T-cell (primary cell): ENCODE results near the gene CYP3A5. TPM values are rescaled to one million over a fixed set of nuclear protein-coding genes. Genes with fewer than 3 reads are reported as not detected.

Experiments used
- ATAC-seq, 4 experiments: fragments of 200-7000 bp in 3 of 4; fragments of 150-1000 bp in 1 of 4; cut with Tn5 transposase; replicated peaks in 1 of 4; 1 replicate in 3 of 4; 2 replicates in 1 of 4; pipeline ENCODE4 v1.10.0; 2021; ENCODE audit warnings: moderate library complexity in 3 of 4, mild to moderate bottlenecking in 2 of 4, moderate number of reproducible peaks in 1 of 4
- CTCF ChIA-PET, 2 donors: fragments of 300-600 bp; sonication (Branson Sonifier 250); formaldehyde crosslinking; loops; one replicate each; lab custom pipeline; 2022; ENCODE audit warnings: antibody characterized with exemption in 2 of 2; lab: Charles Lee
- POLR2A ChIA-PET, 2 donors: fragments of 300-600 bp; sonication (Branson Sonifier 250); formaldehyde crosslinking; loops; one replicate each; lab custom pipeline; 2022; ENCODE audit warnings: antibody characterized with exemption in 2 of 2; lab: Charles Lee
- DNase-seq, 35 experiments: peaks; one replicate each; pipeline versions ENCODE4 v3.0.0 to v3.0.0-alpha.2; 2013 to 2023
- H3K27ac ChIP-seq: one replicate; pipeline ENCODE4 v1.5.1; 2013; ENCODE audit warnings: low read length
- H3K27me3 ChIP-seq, 2 experiments: replicated peaks in 1 of 2; 1 replicate in 1 of 2; 2 replicates in 1 of 2; pipeline versions ENCODE4 v1.6.1 to v1.7.0; 2013; ENCODE audit warnings: low read length in 1 of 2, mixed read lengths in 1 of 2; ENCODE audit not compliant: control insufficient read depth in 2 of 2, insufficient read depth in 2 of 2; ENCODE audit errors: extremely low read depth in 1 of 2
- H3K36me3 ChIP-seq, 2 donors: 1 replicate in 1 of 2; 2 replicates in 1 of 2; pipeline versions ENCODE4 v1.6.1 to v1.7.0; 2013; ENCODE audit warnings: low read length in 1 of 2; ENCODE audit not compliant: control insufficient read depth in 2 of 2, insufficient read depth in 1 of 2; ENCODE audit errors: extremely low read depth in 1 of 2
- H3K4me1 ChIP-seq, 2 experiments: 1 replicate in 1 of 2; 2 replicates in 1 of 2; pipeline versions ENCODE4 v1.6.1 to v1.7.0; 2013; ENCODE audit warnings: low read length in 2 of 2, mixed read lengths in 1 of 2; ENCODE audit not compliant: insufficient read depth in 2 of 2, control insufficient read depth in 1 of 2; ENCODE audit errors: extremely low read depth in 1 of 2
- H3K4me3 ChIP-seq, 2 donors: 1 replicate in 1 of 2; 2 replicates in 1 of 2; pipeline versions ENCODE4 v1.5.1 to v1.7.0; 2013; ENCODE audit warnings: mild to moderate bottlenecking in 2 of 2, low read length in 1 of 2, moderate library complexity in 1 of 2; ENCODE audit not compliant: control insufficient read depth in 1 of 2; ENCODE audit errors: extremely low read depth in 1 of 2
- H3K9me3 ChIP-seq: 2 replicates; pipeline ENCODE4 v1.7.0; 2013
- H3K27ac Mint-ChIP-seq, 2 donors: one replicate each; pipeline ENCODE4 v1.8.0; 2020 to 2021; ENCODE audit warnings: mild to moderate bottlenecking in 2 of 2, mixed read lengths in 2 of 2
- H3K27me3 Mint-ChIP-seq, 2 donors: one replicate each; pipeline ENCODE4 v1.8.0; 2021 to 2022; ENCODE audit warnings: mixed read lengths in 2 of 2
- H3K36me3 Mint-ChIP-seq: one replicate; pipeline ENCODE4 v1.8.0; 2021; ENCODE audit warnings: mixed read lengths
- H3K4me1 Mint-ChIP-seq, 3 donors: one replicate each; pipeline ENCODE4 v1.8.0; 2020 to 2022; ENCODE audit warnings: mixed read lengths in 3 of 3, mild to moderate bottlenecking in 1 of 3
- H3K4me3 Mint-ChIP-seq, 3 donors: one replicate each; pipeline ENCODE4 v1.8.0; 2020 to 2022; ENCODE audit warnings: mild to moderate bottlenecking in 3 of 3, mixed read lengths in 3 of 3, moderate library complexity in 3 of 3
- H3K9me3 Mint-ChIP-seq, 3 donors: one replicate each; pipeline ENCODE4 v1.8.0; 2020 to 2022; ENCODE audit warnings: mixed read lengths in 3 of 3
- WGBS: methylation state at CpG from one replicate; pipeline ENCODE4 v1.1.5; 2013; ENCODE audit warnings: missing lambda C conversion rate; ENCODE audit not compliant: insufficient coverage; 5-methylcytosine and 5-hydroxymethylcytosine counted together
- total RNA-seq, 35 experiments: library from RNA in 6 of 35; stranded (reverse) in 6 of 35; fragments of 120-200 nt in 1 of 35; gene quantifications; one replicate each; pipeline versions ENCODE4 v1.2.1 to v1.2.4 and lab custom pipeline; 2013 to 2026

The CYP3A5 gene
- total RNA-seq, 5 donors from 2014 or later (not counting 1 experiment from before 2014, with no cell fraction given) = 0.22 to 0.58 (median 0.46) TPM; not detected in 2

- Mint-ChIP-seq H3K4me3 (no peak overlapping the region), H3K9me3 (peaks cover 0 to 4% (median 0%) of the 10 kb centered on the region in 3 donors), H3K4me1 (peaks cover 3 to 6% (median 5%) of the 10 kb centered on the region in 3 donors), H3K36me3 (peaks cover 43% of the 10 kb centered on the region), H3K27me3 (no peaks in the 10 kb centered on the region), H3K27ac (no peak overlapping the region)
- no peaks in the 10 kb centered on the region for H3K36me3 ChIP-seq
- H3K4me1 ChIP-seq = no peaks in the 10 kb centered on the region
- ChIA-PET CTCF (no interaction called here), POLR2A (no interaction called here)
- H3K27me3 ChIP-seq = no peaks in the 10 kb centered on the region
- no peaks in the 10 kb centered on the region for H3K9me3 ChIP-seq
- 100% methylated on average over 1 of the region's 2 CpGs for WGBS
- no peak overlapping the region for H3K4me3 ChIP-seq
- no peak for DNase-seq
- no peak overlapping the region for H3K27ac ChIP-seq
- no peak for ATAC-seq
These were observed 28.5 kb downstream of the CYP3A5 start for GRCh38 chr7:99651290-99651689.

GRCh38 chr7:99648843-99649242 is 31.0 kb downstream of the CYP3A5 start:
- Mint-ChIP-seq H3K36me3 (peaks cover 52% of the 10 kb centered on the region), H3K4me3 (no peak overlapping the region), H3K4me1 (peaks cover 0 to 5% (median 0%) of the 10 kb centered on the region in 3 donors), H3K27ac (no peak overlapping the region), H3K27me3 (no peaks in the 10 kb centered on the region), H3K9me3 (no peaks in the 10 kb centered on the region)
- H3K4me1 ChIP-seq = no peaks in the 10 kb centered on the region
- no peaks in the 10 kb centered on the region for H3K36me3 ChIP-seq
- ATAC-seq (no peak), DNase-seq (no peak)
- WGBS = no CpG with 5 or more reads among the region's 2 CpGs
- H3K9me3 ChIP-seq = no peaks in the 10 kb centered on the region
- H3K27me3 ChIP-seq = no peaks in the 10 kb centered on the region
- H3K27ac ChIP-seq = no peak overlapping the region
- ChIA-PET POLR2A (no interaction called here), CTCF (interaction anchor here in 1 of 2 donors (0.7 kb wide), 1 partner anchor 121 kb away, joined by 4 read pairs; no protein-coding TSS in a partner anchor)
- H3K4me3 ChIP-seq = no peak overlapping the region

GRCh38 chr7:99645590-99645989 is 34.2 kb downstream of the CYP3A5 start:
- CTCF ChIA-PET = interaction anchor here in 1 of 2 donors (0.6 kb wide), 1 partner anchor 987 kb away, joined by 3 read pairs; no protein-coding TSS in a partner anchor

GRCh38 chr7:99644431-99644830 is 35.4 kb downstream of the CYP3A5 start:
- no CpG with 5 or more reads among the region's 3 CpGs for WGBS
- Histone ChIP-seq H3K4me1 (no peaks in the 10 kb centered on the region), H3K9me3 (no peaks in the 10 kb centered on the region), H3K4me3 (no peak overlapping the region), H3K36me3 (peaks cover 0 to 5% of the 10 kb centered on the region in 2 donors), H3K27me3 (no peaks in the 10 kb centered on the region), H3K27ac (no peak overlapping the region)
- CTCF ChIA-PET = no interaction called here
- POLR2A ChIA-PET = no interaction called here
- peaks cover 63% of the 10 kb centered on the region for H3K36me3 Mint-ChIP-seq
- no peaks in the 10 kb centered on the region for H3K27me3 Mint-ChIP-seq
- no peak overlapping the region for H3K4me3 Mint-ChIP-seq
- ATAC-seq = no peak
- no peaks in the 10 kb centered on the region for H3K9me3 Mint-ChIP-seq
- DNase-seq = no peak
- no peaks in the 10 kb centered on the region for H3K4me1 Mint-ChIP-seq
- H3K27ac Mint-ChIP-seq = no peak overlapping the region

More at GRCh38 chr7:99645590-99645989, 34.2 kb downstream of the CYP3A5 start:
- no peak overlapping the region for H3K27ac Mint-ChIP-seq
- ATAC-seq (no peak), DNase-seq (no peak)
- no peak overlapping the region for H3K4me3 Mint-ChIP-seq
- no peaks in the 10 kb centered on the region for H3K27me3 Mint-ChIP-seq
- H3K36me3 Mint-ChIP-seq = peaks cover 63% of the 10 kb centered on the region
- no peaks in the 10 kb centered on the region for H3K4me1 ChIP-seq
- peaks cover 0 to 5% of the 10 kb centered on the region in 2 donors for H3K36me3 ChIP-seq
- no peak overlapping the region for H3K27ac ChIP-seq
- no peaks in the 10 kb centered on the region for H3K27me3 ChIP-seq
- H3K9me3 ChIP-seq = no peaks in the 10 kb centered on the region
- H3K9me3 Mint-ChIP-seq = no peaks in the 10 kb centered on the region
- H3K4me3 ChIP-seq = no peak overlapping the region
- POLR2A ChIA-PET = no interaction called here
- H3K4me1 Mint-ChIP-seq = no peaks in the 10 kb centered on the region
- WGBS = no CpG with 5 or more reads among the region's 1 CpG

GRCh38 chr7:99643464-99643863 is 36.3 kb downstream of the CYP3A5 start:
- no peak overlapping the region for H3K4me3 Mint-ChIP-seq
- no peaks in the 10 kb centered on the region for H3K9me3 ChIP-seq
- H3K27me3 ChIP-seq = no peaks in the 10 kb centered on the region
- no peak for DNase-seq
- H3K36me3 Mint-ChIP-seq = peaks cover 65% of the 10 kb centered on the region
- H3K4me3 ChIP-seq = no peak overlapping the region
- H3K27me3 Mint-ChIP-seq = no peaks in the 10 kb centered on the region
- H3K4me1 Mint-ChIP-seq = no peaks in the 10 kb centered on the region
- no peak overlapping the region for H3K27ac Mint-ChIP-seq
- no CpG with 5 or more reads among the region's 2 CpGs for WGBS
- H3K36me3 ChIP-seq = peaks cover 2 to 9% of the 10 kb centered on the region in 2 donors
- ChIA-PET CTCF (no interaction called here), POLR2A (no interaction called here)
- no peak overlapping the region for H3K27ac ChIP-seq
- no peaks in the 10 kb centered on the region for H3K4me1 ChIP-seq
- no peaks in the 10 kb centered on the region for H3K9me3 Mint-ChIP-seq
- ATAC-seq = no peak

GRCh38 chr7:99642027-99642426 is 37.8 kb downstream of the CYP3A5 start:
- Mint-ChIP-seq H3K4me3 (no peak overlapping the region), H3K4me1 (peaks cover 0 to 2% (median 0%) of the 10 kb centered on the region in 3 donors), H3K27ac (no peak overlapping the region), H3K36me3 (peaks cover 58% of the 10 kb centered on the region), H3K27me3 (no peaks in the 10 kb centered on the region), H3K9me3 (no peaks in the 10 kb centered on the region)
- H3K27ac ChIP-seq = no peak overlapping the region
- ATAC-seq (no peak), DNase-seq (no peak)
- no peaks in the 10 kb centered on the region for H3K27me3 ChIP-seq
- WGBS = 100% methylated on average over 1 of the region's 1 CpG
- H3K4me3 ChIP-seq = no peak overlapping the region
- no peaks in the 10 kb centered on the region for H3K4me1 ChIP-seq
- CTCF ChIA-PET = interaction anchor here in 1 of 2 donors (0.5 to 0.6 kb wide), 2 partner anchors 1140 to 1651 kb away, joined by 3 to 7 read pairs; no protein-coding TSS in a partner anchor
- peaks cover 2 to 13% of the 10 kb centered on the region in 2 donors for H3K36me3 ChIP-seq
- POLR2A ChIA-PET = no interaction called here
- no peaks in the 10 kb centered on the region for H3K9me3 ChIP-seq
